Esophagus squamous epithelium (tissue), 4 donors: ENCODE data around the gene PHACTR3.

ENCODE experiments used
- CTCF ChIP-seq, 6 experiments: fragments of 450-650 bp in 4 of 6; fragments of 200-600 bp in 2 of 6; sonication (generic) in 2 of 6; IDR thresholded peaks; one replicate each; pipeline ENCODE4 v1.5.1; 2016 to 2019; ENCODE audit warnings: antibody characterized with exemption in 6 of 6, mild to moderate bottlenecking in 4 of 6, moderate library complexity in 4 of 6
- POLR2A ChIP-seq, 4 donors: fragments of 450-650 bp; IDR thresholded peaks; one replicate each; pipeline ENCODE4 v1.6.1; 2017; ENCODE audit warnings: antibody characterized with exemption in 4 of 4, mild to moderate bottlenecking in 4 of 4, moderate library complexity in 3 of 4

GRCh38 chr20:59634435-59635005 lies 30.2 kb downstream of the PHACTR3 start:
- TF ChIP-seq CTCF (IDR thresholded peaks at IDR 0.05) = no peak
- TF ChIP-seq POLR2A (IDR thresholded peaks at IDR 0.05) = no peak
